ENCODE data around the gene CDH18.

The CDH18 gene

DNA sequence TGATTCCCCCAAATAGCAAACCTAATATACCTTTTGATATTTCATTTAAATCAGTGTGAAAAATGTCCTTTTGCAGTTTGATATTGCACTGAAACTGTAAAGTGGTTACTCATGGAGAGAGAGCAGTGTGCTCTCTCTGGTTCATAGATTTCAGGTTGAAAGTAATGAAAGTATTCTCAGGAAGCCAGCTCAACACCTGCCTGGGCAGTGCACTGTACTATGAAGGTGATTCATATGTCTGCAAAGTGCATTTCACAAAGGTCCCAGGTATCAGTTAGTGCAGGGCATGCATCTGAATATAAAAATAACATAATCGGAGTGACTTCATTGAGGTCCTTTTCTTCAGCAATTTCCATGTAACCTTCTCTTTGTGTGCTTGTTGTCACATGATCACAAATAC is 274.3 kb downstream of the CDH18 start:
- no peak for DNase-seq

DNA sequence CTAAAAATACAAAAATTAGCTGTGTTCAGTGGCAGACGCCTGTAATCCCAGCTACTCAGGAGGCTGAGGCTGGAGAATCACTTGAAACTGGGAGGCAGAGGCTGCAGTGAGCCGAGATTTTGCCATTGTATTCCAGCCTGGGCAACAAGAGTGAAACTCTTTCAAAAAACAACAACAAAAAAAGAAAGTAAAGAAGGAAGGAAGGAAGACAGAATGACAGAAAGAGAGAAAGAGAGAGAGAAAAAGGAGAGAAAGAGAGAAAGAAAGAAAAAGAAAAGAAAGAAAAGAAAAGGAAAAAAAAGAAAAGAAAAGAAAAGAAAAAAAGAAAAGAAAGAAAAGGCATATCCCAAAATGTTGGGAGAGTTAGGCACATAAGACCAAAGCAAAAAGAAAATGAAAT is 278.6 kb downstream of the CDH18 start:
- DNase-seq: no peak

- DNase-seq: no peak
These were observed 281.2 kb downstream of the CDH18 start for GRCh38 chr5:19706776-19707175.

DNA sequence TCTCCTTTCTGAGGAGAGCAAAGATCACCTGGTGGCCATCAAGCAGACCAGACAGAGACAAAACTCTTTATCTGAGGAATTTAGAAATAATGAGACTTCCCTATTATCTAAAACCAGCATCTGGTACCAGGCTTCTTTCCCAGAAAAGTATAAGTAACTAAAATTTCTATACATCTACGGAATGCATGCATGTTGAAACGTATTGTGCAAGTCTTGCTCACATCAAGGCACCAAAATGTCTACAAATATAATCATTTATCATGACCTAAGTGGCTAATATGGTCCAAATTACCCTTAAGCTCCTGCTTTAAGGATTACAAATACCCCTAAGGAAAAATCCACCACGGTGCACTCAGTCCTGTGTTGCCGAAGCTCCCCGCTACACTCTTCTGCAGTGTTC is 286.3 kb downstream of the CDH18 start:
- no peak for DNase-seq

DNA sequence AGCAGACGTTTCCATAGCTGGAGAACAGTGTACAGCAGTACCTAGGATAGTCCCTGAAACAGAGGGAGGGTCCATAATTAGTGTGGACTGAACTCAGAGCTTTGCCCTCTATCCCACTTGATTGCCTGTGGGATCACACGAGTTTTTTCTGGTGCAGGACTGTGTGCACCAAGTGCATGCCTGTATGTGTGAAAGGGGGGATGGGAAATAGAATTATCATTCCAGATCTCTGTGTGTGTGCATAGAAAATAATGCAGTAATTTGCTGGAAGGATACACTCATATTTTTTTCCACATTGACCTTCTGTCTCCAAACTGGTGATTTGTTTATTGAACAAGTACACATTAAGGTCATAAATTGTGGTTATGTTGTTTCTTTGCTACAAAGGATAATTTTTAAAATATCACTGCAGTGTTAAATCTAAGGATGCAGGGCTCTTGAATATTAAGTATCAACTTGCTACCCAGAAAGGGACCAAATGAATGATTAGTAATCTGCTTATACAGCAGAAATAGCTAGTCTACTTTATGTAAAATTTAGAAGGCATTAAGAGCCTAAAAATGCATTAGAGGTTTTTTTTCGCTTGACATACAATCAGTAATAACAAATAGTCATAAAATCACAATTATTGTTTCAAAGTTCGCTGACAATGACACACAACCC is 292.9 kb downstream of the CDH18 start:
- no peak for DNase-seq

DNA sequence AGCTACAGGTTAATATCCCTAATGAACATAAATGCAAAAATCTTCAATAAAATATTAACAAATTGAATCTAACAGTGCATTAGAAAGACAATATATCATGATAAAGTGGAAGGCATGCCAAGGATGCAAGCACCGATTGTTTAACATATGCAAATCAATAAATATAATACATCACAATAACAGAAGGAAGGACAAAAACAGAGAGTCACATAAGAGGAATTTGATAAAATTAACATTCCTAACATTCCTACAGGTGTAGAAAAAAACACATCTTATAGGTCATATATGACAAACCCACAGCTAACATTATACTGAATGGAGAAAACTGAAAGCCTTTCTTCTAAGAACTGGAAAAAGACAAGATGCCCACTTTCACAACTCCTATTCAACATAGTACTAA is 297.0 kb downstream of the CDH18 start:
- DNase-seq: no peak

GRCh38 chr5:19685473-19685872 is 302.5 kb downstream of the CDH18 start:
- no peak for DNase-seq

- no peak for DNase-seq
These were observed 311.1 kb downstream of the CDH18 start for GRCh38 chr5:19676895-19677294.

DNA sequence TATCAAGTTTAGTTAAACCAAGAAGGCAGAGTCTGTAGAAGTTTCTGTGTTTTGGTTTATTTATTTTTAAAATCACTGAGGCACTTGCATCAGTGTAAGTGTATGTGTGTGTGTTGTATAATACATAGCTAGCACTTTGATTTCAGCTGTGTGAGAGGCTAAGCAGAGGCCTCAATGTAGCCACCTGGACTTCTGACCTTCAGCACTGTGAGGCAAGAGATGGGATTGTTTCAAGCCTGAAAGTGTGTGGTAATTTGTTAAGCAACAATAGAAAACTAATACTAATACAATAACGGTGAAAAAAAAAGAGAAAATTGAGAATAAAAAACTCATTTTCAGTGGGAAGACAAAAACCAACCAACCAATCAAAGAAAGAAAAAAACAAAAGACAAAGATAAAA is 327.3 kb downstream of the CDH18 start:
- no peak for DNase-seq

DNA sequence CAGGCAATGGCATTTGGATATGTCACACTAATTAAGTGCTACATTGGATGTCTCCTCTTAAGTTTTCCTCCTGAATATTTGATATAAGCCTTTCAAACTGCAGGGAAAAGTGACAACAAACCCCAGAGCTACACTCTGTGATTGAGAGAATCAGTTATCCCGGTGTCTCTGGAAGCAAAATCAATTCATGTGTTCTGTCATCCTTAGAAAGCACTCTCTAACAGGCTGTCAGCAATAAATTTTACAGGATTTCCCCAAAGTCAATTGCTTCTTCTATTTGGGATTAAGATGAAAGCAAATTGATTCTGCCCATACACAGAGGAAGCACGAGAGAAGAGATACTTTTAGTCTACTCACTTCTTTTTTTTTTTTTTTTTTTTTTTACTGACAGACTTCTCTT is 332.4 kb downstream of the CDH18 start:
- DNase-seq: no peak

DNA sequence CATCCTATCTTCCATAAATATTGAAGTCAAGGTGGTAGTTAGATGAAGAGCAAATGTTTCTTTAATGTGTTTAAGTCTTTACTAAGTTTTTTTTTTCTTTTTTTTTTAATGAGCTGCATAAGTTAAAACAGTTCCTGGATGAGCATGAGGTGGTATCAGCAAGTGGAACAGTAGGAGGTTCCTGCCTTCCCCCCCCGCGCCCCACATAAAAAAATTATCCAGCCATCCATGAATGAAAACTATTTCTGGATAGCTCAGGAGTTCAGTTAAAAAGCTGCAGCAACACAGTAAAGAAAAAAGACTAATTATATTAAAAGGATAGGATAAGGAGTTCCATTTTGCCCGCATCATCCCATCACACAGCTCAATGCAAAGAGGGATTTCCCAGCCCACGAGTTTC is 349.5 kb downstream of the CDH18 start:
- no peak for DNase-seq

DNA sequence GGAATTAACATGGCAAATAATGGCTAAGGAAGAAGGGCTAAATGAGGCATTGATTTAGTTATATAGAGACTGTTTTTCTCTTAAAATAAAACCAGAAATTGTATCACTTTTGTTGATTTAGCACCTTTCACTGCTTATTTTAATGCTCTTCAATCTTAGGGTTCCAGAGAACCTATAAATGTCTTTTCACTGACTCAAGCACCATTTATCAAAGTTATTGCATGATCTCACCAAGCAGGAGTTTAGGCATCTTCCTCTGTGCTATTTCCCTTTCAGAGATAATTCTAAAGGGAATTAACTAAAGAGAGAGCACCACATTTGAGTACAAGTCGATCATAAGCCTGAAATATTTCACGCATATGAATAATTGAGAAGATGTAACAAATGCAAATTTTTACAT is 357.1 kb downstream of the CDH18 start:
- no peak for DNase-seq

GRCh38 chr5:19626211-19626610 is 361.8 kb downstream of the CDH18 start:
- DNase-seq: no peak

- DNase-seq: no peak
These were observed 362.4 kb downstream of the CDH18 start for GRCh38 chr5:19625562-19625961.

DNA sequence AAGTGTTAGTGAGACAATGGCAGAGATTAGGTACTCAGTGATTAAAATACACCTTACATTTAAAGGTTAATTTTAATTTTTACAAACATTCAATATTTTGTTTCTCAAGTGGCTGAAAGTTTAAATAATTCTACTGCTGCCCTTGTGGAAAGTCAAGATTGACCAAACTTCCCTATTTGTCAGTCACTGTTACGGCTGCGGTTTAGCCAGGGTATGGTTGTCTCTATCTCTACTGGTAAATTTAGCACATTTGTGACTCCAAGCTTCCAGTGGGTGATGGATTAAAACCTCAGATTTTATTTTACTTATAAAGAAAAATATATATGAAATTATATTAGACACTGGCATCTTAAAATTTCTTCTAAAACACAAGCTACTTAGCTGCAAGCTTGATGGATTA is 368.4 kb downstream of the CDH18 start:
- DNase-seq: no peak

DNA sequence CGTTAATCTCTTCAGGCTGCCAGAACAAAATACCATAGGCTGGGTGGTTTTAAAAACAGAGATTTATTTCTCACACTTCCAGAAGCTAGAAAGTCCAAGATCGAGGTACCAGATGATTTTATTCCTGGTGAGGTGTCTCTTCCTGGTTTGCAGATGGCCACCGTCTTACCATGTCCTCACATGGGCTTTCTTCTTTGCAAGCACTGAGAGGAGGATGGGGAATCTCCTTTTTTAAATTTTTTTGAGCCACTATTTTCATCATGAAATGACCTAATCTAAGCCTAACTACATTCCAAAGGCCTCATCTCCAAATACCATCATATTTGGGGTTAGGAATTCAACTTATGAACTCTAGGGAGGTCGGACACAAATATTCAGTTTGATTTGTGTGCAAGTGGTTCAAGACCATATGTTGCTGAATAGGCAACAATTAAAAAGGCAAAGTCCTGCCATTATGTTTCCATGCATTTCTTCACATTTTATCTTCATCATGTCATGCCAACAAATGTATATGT is 371.2 kb downstream of the CDH18 start:
- no peak for DNase-seq

DNA sequence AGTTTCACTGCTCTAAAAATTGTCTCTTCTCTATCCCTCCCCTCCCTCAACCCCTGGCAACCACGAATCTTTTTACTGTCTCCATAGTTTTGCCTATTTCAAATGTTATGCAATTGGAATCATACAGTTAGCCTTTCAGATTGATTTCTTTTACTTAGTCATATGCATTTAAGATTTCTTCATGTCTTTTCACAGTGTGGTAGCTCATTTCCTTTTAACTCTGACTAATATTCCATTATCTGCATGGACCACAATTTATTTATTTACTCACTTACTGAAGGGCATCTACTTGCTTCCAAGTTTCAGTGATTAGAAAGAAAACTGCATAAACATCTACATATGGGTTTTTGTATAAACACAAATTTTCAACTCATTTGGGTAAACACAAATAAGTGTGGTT is 372.3 kb downstream of the CDH18 start:
- DNase-seq: no peak

GRCh38 chr5:19615071-19615470 is 372.9 kb downstream of the CDH18 start:
- DNase-seq: no peak

- DNase-seq: no peak
These were observed 379.5 kb downstream of the CDH18 start for GRCh38 chr5:19608444-19609002.

DNA sequence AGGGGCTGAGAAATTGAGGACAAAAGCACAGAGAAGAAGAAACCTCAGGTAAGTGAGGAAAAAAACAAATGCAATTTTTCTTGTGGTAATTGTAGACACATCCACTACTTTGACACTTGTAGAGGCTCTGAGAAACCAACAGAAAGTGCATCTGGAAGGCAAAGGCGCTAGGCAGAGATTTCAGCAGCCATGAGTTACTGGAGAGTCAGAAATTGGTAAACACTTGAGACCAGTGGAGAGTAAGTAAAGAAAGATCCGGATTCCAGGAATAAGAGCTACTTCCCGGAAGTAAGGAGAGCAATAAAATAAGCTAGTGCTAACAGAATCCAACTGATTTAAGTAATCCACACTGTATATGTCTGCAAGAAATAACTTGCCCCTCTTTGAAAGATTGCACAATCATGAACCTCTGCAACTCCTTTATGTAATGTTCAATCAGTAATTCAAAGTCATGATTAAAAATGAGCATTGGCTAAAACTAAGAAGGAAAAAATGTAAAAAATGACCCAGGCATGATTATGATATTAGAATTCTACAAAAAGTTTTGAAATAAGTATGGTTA is 382.1 kb downstream of the CDH18 start:
- no peak for DNase-seq

- DNase-seq: no peak
These were observed 403.9 kb downstream of the CDH18 start for GRCh38 chr5:19584131-19584530.

- no peak for DNase-seq
These were observed 410.1 kb downstream of the CDH18 start for GRCh38 chr5:19577882-19578281.

GRCh38 chr5:19568004-19568403 is 420.0 kb downstream of the CDH18 start:
- DNase-seq: no peak

GRCh38 chr5:19565466-19565865 is 422.5 kb downstream of the CDH18 start:
- no peak for DNase-seq

GRCh38 chr5:19564036-19564435 is 424.0 kb downstream of the CDH18 start:
- no peak for DNase-seq

Measured in activated CD8-positive, alpha-beta memory T cell treated with anti-CD3 and anti-CD28 coated beads, Interleukin-2, amount 50 U/mL, for 48 hours (primary cell).